GM13977 (cell line): ENCODE measurements around the gene USP47.

Experiments used
- DNase-seq: peaks from one replicate; pipeline ENCODE4 v3.0.0; 2012; ENCODE audit warnings: low spot score
- CTCF ChIP-seq: IDR thresholded peaks from 2 replicates; pipeline ENCODE4 v1.5.1; 2012; ENCODE audit warnings: mild to moderate bottlenecking, control low read depth; ENCODE audit not compliant: insufficient read depth; ENCODE audit errors: extremely low read depth, missing control alignments
- in situ Hi-C: fragments of 300-500 bp; cut with MboI; formaldehyde crosslinking; loops from one replicate; pipeline ENCODE4 v1.12.0; 2022; ENCODE audit warnings: low sequenced_read_pairs, low pct_unique_long_range_greater_than_20kb, mixed read lengths, inconsistent platforms; ENCODE audit not compliant: unreplicated experiment

USP47 gene

DNA sequence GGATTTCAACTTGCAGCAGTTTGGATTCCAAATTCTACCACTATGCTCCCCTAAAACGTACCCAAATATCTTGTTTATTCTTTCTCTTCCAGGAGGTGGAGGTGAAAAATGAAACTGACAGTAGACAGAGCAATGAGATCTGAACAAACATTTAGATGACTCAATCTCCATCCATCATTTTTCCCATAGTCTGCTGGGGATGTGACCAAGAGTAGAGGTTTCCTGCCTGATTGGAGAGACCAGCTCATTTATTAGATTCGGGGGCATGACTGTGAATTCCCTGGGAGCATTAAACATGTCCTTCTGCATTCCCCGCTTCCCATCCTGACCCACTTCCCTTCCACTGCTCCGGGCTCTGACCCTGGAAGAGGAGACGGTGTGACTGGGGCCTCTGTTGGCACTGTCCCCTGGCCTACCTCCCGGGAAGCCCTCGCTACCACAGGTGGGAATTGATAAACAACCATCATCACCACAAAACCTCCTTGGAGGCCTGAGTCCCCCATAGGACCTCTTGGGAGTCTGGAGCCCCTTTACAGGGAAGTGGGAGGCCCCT is 146.4 kb downstream of the USP47 start:
- TF ChIP-seq CTCF: no peak
- in situ Hi-C loops: no loop called here
- no peak for DNase-seq

- in situ Hi-C loops: no loop called here
- no peak for DNase-seq
- TF ChIP-seq CTCF: no peak
Observed at GRCh38 chr11:11988681-11989261, 147.0 kb downstream of the USP47 start.

GRCh38 chr11:11989774-11990744 is 148.3 kb downstream of the USP47 start:
- DNase-seq: no peak
- in situ Hi-C loops: no loop called here
- no peak for TF ChIP-seq CTCF

DNA sequence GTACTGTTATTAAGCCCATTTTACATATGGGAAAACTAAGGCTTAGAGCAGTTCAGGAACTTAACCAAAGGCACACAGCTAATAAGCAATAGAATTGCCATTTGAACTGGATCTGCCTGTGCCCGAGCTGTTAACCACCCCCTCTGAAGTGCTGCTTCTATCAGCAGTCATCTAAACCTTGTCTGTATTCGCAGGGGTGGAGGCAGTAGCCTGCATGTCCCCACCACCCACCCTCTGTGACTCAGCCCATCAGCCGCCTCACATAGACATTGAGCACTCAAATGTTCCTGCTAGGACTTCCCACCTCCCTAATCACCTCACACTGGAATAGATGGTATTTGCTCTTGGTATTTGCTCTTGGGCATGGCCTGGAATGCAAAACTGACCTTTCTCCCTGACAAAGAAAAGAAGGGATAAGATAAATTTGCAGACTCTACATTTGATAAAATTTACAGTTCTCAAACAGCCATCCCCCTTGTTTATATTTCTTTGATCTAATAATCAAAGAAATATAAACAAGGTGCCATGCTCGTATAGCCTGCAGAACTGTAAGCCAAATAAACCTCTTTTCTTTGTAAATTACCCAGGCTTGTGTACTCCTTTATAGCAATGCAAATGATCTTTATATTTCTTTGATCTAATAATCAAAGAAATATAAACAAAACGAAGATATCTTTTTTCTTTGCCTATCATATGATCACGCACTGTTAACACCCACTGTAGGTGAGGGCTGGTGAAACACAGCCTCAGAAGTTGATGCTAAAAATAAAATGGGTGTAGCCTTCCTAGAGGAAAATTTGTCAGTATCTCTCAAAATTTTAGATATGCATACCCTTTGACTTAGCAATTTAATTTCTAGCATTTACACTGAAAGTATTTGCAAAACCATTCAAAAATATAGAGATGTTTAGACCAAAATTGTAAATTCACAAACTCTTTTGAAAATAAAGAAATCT is 150.8 kb downstream of the USP47 start:
- in situ Hi-C loops: no loop called here
- no peak for TF ChIP-seq CTCF
- DNase-seq: no peak

- no peak for TF ChIP-seq CTCF
- in situ Hi-C loops: no loop called here
- no peak for DNase-seq
Observed at GRCh38 chr11:11993839-11994238, 152.1 kb downstream of the USP47 start.

DNA sequence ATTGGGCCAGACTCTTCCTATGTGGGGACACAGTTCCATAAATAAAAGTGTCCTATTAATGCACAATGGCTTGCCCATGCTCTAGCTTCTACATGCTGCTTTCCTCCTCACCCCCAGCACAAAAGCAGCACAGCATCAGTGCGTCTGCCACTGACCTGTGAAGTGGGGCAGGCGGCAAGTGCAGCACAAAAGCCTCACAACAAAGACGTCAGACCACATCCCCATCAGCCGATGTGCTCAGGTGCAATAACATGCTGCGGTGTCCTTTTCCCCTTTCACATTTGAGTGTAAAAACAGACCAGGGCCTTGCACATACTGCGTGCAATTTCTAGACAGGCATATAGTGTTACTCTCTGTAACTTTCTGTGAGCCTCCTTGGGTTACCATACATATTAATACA is 153.8 kb downstream of the USP47 start:
- no peak for TF ChIP-seq CTCF
- in situ Hi-C loops: no loop called here
- DNase-seq: no peak
